NCI-H345 treated with DMSO at 0.1 percent for 48 hours (cell line): Measurements from ENCODE around the gene MAGOHB.
"Not testable (repeated sequence)": the region's sequence is repeated elsewhere in the genome, so short reads cannot be mapped to it uniquely, and the experiment has no call there.

Experiments used
- DNase-seq: peaks from one replicate; lab custom pipeline; 2025; ENCODE audit not compliant: unreplicated experiment; lab: John Stamatoyannopoulos, UW

Gene MAGOHB

GRCh38 chr12:10612984-10613348, 443 bp downstream of the MAGOHB start:
- DNase-seq = no peak

GRCh38 chr12:10612110-10612509, 1.3 kb downstream of the MAGOHB start:
- no peak for DNase-seq

- not testable (repeated sequence) for DNase-seq
Observed at GRCh38 chr12:10611258-10611657, 2.2 kb downstream of the MAGOHB start.

- no peak for DNase-seq
Observed at GRCh38 chr12:10610188-10610587, 3.2 kb downstream of the MAGOHB start.

DNA sequence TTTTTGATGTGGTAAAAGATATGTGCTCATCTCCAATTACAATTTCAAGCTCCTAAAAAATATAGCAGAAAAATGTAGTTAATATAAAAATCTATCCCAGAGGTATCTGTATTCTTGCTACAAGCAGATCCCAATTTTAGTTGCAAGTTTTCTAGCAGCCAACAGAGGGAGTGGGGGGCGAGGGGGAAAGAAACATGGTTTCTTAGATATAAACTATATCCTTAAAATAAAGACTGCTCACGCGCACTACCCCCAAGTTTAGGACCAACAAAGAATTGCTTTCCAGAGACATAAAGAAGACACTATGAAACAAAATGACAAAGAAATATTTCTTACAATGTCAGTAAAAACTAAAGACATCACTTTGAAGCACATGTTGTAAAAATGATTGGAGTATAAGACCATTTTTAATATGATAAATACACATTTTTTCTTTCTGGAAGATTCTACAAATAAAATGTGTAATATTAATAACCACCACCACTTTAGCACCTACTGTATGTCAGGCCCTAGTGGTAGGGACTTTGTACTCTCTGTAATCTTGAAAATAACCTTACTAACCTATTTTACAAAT, 5.4 kb downstream of the MAGOHB start:
- DNase-seq = no peak

GRCh38 chr12:10601860-10602259, 11.5 kb downstream of the MAGOHB start:
- DNase-seq = no peak

DNA sequence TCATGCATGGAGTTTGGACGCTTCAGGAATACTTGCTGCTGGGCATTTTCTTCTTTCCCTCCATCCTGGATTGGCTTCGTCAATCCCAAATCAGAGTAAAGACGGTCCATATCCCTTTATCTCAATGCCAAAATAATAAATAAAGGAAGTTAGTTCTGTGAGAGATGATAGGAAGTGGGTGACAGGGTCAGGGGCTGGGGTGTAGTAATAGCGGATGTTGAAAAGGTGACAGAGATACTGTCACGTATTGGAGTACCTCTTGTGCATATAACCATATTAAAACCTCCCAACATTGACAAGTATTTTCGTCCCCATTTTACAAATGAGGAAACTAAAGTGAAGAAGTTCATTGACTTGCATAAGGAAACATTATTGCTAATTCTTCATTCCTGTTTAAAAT, 12.4 kb downstream of the MAGOHB start:
- no peak for DNase-seq

DNA sequence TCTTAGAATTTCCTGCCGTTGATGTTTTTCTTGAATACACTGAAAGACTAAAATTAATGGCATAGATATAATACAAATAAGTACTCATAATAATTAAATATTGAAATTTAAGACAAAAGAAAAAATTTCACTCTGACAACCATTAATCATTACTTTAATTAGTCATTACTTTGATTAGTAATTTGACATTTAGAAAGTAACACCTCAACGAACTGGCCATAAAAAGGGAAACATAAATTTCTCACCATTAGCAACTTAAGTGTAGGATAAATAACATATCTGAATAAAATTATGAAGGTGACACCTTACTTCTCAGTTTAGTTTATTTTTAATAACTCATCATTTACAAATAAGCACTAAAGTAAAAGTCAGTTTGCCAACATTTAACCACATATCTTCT, 17.5 kb downstream of the MAGOHB start:
- DNase-seq = no peak

DNA sequence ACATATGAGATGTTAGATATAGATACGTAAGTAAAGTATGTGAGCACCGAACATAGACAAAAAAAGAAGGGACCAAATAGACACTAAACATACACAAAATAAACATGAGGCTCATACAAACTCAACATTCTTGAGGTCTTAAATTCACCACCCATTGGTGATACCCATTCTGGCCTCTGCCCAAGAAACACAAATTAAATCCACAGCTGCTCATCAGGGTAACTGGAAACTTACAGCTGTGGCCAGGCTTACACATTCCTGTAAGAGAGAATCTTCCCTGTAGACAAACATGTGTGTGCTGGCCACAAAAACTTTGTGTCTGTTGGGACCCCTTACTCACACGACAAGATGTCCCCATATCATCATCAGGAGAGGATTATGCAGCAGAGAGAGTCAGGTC, 22.4 kb downstream of the MAGOHB start:
- no peak for DNase-seq

DNA sequence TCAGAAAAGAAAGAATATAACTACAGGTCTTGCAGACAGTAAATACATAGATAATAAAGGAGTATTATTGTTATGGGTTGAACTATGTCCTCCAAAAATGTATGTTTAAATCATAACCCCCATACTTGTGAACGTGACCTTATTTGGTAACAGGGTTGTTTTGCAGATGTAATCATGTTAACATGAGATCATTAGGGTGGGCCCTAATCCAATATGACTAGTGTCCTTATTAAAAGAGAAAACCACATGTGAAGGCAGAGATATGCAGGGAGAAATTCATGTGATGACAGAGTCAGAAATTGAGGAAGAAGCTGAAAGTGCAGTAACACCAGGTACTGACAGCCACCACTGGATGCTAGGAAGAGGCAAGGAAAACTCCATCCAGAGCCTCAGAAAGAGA, 29.0 kb downstream of the MAGOHB start:
- DNase-seq = no peak

DNA sequence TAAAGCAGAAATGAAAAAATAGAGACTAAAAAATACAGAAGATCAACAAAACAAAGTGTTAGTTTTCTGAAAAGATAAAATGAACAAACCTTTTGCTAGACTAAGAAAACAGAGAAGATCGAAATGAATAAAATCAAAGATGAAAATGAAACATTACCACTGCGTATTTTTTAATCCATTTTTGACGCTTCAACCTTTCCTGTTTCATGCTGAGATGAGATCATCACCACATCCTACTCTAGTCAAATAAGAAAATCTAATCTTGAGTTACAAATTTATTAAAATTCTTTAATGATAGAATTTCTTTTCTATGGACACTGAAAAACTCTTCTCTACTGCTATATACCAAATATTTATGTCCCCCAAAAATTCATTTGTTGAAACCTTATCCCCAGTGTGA, 30.7 kb downstream of the MAGOHB start:
- no peak for DNase-seq

GRCh38 chr12:10582133-10582532, 31.3 kb downstream of the MAGOHB start:
- not testable (repeated sequence) for DNase-seq

DNA sequence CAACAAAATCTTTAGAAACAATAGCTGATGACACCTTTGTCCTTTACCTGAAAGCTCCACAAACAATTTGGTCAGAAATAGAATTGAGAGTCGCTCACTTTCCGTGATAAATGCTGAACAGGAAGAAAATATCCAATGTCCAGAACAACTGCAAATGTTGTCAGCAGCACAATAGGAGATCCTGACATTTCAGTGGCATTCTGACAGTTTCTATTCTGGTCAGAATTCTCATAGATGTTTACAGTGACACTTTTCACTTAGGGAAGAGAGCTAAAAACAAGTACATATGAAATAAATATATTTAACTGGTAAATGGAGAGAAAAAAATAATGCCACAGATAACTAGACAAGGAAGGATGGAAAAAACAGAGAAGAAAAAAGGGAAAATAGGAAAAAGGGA, 39.1 kb downstream of the MAGOHB start:
- DNase-seq = no peak

DNA sequence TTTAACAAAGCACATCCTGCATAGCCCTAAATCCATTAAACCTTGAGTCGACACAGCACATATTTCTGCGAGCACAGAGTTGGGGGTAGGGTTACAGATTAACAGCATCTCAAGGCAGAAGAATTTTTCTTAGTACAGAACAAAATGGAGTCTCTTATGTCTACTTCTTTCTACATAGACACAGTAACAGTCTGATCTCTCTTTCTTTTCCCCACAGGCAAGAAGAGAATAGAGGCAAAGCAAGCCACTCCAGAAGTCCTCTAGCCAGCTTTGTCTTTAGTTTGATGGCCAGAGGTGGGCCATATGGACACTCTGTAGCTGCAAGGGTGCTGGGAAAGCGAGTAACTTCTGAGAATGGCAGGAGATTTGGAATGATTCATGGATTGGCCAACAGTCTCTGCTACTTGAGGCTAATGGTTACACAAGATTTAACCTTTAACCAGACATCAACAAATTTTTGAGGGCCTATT, 41.4 kb downstream of the MAGOHB start:
- not testable (repeated sequence) for DNase-seq

GRCh38 chr12:10571141-10571540, 42.3 kb downstream of the MAGOHB start:
- no peak for DNase-seq

- no peak for DNase-seq
Observed at GRCh38 chr12:10567813-10568212, 45.6 kb downstream of the MAGOHB start.

DNA sequence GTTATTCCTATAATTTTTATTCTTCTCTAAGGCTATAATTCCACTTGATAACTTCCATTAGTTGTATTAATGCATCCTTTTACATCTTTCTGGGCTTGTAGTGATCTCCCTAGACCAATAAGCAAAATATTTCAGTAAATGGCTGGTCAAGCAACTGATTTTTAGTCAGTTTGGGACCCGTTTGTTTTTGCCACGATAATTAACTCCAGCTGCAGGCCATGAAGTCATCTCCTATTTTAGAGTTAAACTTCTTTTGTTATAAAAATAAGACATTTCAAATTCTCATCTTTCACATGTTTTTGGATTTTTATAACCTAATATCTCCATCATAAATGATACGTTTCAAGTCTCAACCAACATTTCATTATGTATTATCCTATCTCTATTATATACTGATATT, 49.4 kb downstream of the MAGOHB start:
- no peak for DNase-seq

DNA sequence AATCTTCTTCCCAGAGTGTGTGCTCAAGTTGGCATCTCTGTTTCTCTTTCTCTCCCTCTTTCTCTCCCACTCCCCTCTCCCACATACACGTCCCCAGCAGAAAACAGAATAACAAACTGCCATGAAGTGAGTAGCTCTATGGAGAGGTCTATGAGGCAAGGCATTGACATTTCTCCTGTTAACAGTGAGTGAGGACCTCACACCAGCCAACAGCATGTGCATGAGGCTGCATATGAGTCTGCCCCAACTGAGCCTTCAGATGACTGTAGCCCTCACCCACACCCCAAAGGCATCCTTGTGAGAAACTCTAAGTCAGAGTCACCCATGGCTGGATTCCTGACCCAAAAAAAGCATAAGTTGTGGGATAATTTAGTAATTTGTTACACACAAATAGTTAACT, 50.4 kb downstream of the MAGOHB start:
- DNase-seq = no peak

- peak; percentile 43 for DNase-seq
Observed at GRCh38 chr12:10562306-10562933, 51.0 kb downstream of the MAGOHB start.

DNA sequence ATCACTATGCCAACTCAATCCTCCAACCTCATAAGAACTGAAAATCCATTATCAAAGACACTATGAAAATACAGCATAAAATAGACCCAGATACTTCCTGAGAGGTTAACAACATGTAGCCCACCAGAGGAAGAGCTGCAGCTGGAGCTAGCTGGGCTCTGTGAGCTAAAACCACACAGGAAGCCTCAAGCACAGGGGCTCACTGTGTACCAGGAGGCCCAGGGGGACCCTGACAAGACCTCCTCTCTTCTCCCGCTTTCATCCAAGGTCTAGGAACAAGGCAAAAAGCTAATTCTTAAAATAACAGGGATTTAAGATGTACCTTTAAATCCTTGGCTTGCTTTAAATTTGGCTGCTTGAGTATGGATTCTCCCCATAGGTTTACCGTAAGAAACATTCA, 54.2 kb downstream of the MAGOHB start:
- no peak for DNase-seq

GRCh38 chr12:10558789-10559188, 54.6 kb downstream of the MAGOHB start:
- DNase-seq = no peak

GRCh38 chr12:10558301-10558700, 55.1 kb downstream of the MAGOHB start:
- no peak for DNase-seq

DNA sequence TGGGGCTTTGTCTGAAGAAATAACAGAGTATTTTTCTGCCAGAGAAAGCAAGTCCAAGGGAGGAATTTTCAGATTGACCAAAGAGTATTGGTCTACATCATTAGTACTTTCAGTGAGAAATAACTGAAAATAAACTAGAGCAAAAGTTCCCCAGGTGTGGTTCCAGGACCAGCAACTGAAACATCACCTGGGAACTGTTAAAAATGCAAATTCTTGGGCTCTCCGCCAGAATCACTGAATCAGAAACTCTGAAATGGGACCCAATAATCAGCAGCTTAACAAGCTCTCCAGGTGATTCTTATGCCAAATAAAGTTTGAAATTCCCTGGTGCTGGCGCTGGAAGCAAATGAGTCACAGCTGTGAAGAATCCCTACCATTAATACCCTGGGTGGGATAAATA, 55.6 kb downstream of the MAGOHB start:
- DNase-seq = no peak
